K562 (cell line): Measurements from ENCODE around the gene TIA1. TPM values are rescaled to one million over a fixed set of nuclear protein-coding genes. Genes with fewer than 3 reads are reported as not detected.

ENCODE experiments used
- CEBPB ChIP-seq: fragments of 450-650 bp; IDR thresholded peaks from 2 replicates; pipeline ENCODE4 v1.6.1; 2016; ENCODE audit warnings: missing genetic modification characterization, missing compliant biosample characterization
- CHD2 ChIP-seq: IDR thresholded peaks from 2 replicates; pipeline ENCODE4 v1.6.1; 2011; ENCODE audit warnings: low read depth, low read length
- ELF1 ChIP-seq: fragments of 200-800 bp; sonication (Bioruptor generic); IDR thresholded peaks from 2 replicates; pipeline ENCODE4 v1.6.1; 2016; ENCODE audit warnings: missing genetic modification characterization, missing compliant biosample characterization
- EP300 ChIP-seq: IDR thresholded peaks from 2 replicates; pipeline ENCODE4 v1.6.1; 2012; ENCODE audit warnings: low read length, improper control_type of control experiment
- HDAC1 ChIP-seq, 2 experiments: fragments of 450-650 bp; IDR thresholded peaks; 2 replicates each; pipeline ENCODE4 v1.6.1; 2016 to 2017; ENCODE audit warnings: inconsistent platforms in 1 of 2, mild to moderate bottlenecking in 1 of 2, moderate library complexity in 1 of 2
- HMG20B ChIP-seq: fragments of 250-450 bp; sonication (Bioruptor Pico); IDR thresholded peaks from 2 replicates; pipeline ENCODE4 v1.5.0; 2021; ENCODE audit warnings: mild to moderate bottlenecking
- HNRNPL ChIP-seq: fragments of 200-400 bp; formaldehyde crosslinking; IDR thresholded peaks from 2 replicates; pipeline ENCODE4 v1.6.1; 2017; ENCODE audit warnings: low read depth, mild to moderate bottlenecking, low read length
- LARP7 ChIP-seq: fragments of 450-650 bp; IDR thresholded peaks from 2 replicates; pipeline ENCODE4 v1.6.1; 2016
- MCM3 ChIP-seq: fragments of 450-650 bp; IDR thresholded peaks from 2 replicates; pipeline ENCODE4 v1.6.1; 2016
- MEIS2 ChIP-seq: fragments of 450-650 bp; IDR thresholded peaks from 2 replicates; pipeline ENCODE4 v1.6.1; 2014; ENCODE audit warnings: mild to moderate bottlenecking; ENCODE audit not compliant: partially characterized antibody
- NFRKB ChIP-seq: fragments of 450-650 bp; IDR thresholded peaks from 2 replicates; pipeline ENCODE4 v1.6.1; 2016; ENCODE audit warnings: low read depth
- NR2C2 ChIP-seq, 2 experiments: fragments of 200-800 bp in 1 of 2; sonication (Bioruptor generic) in 1 of 2; sonication (generic) in 1 of 2; formaldehyde crosslinking in 1 of 2; IDR thresholded peaks; 2 replicates each; pipeline versions ENCODE4 v1.6.1 to v1.8.0; 2016 to 2022; ENCODE audit warnings: mild to moderate bottlenecking in 1 of 2, missing compliant biosample characterization in 1 of 2, missing genetic modification characterization in 1 of 2, missing genetic modification reagents in 1 of 2
- PML ChIP-seq: IDR thresholded peaks from 2 replicates; pipeline ENCODE4 v1.6.1; 2012; ENCODE audit warnings: low read length, inconsistent platforms
- POLR2AphosphoS5 ChIP-seq: IDR thresholded peaks from 2 replicates; pipeline ENCODE4 v1.6.1; 2011; ENCODE audit warnings: mild to moderate bottlenecking, low read depth, low read length, moderate library complexity; ENCODE audit not compliant: control insufficient read depth, insufficient read depth
- RBM39 ChIP-seq: fragments of 200-400 bp; formaldehyde crosslinking; optimal IDR thresholded peaks from 2 replicates; pipeline ENCODE3; 2018; ENCODE audit warnings: low read depth, low read length
- TAF1 ChIP-seq: IDR thresholded peaks from 2 replicates; pipeline ENCODE4 v1.6.1; 2011; ENCODE audit warnings: mild to moderate bottlenecking, low read length, moderate library complexity; ENCODE audit not compliant: insufficient read depth, control insufficient read depth, severe bottlenecking; ENCODE audit errors: extremely low read depth
- TRIM28 ChIP-seq: fragments of 450-650 bp; IDR thresholded peaks from 2 replicates; pipeline ENCODE4 v1.6.1; 2017
- ZBTB1 ChIP-seq: sonication (generic); formaldehyde crosslinking; IDR thresholded peaks from 2 replicates; pipeline ENCODE4 v1.8.1; 2023; ENCODE audit warnings: missing genetic modification reagents, low read depth, mild to moderate bottlenecking, borderline replicate concordance
- ZNF263 ChIP-seq: sonication (generic); formaldehyde crosslinking; IDR thresholded peaks from 2 replicates; pipeline ENCODE4 v1.8.0; 2022; ENCODE audit warnings: mild to moderate bottlenecking, missing genetic modification reagents, borderline replicate concordance
- polyA plus RNA-seq, 8 experiments: library from polyadenylated mRNA; depleted of rRNA in 4 of 8; stranded (reverse) in 5 of 8; unstranded in 3 of 8; fragments of >200 nt; fragmentation: Nextera tagmentation in 2 of 8; fragmentation: Illumina TruSeq in 1 of 8; extraction: Ambion mirVana in 2 of 8; extraction: Trizol in 1 of 8; gene quantifications; 2 replicates each; pipeline versions ENCODE4 v1.2.1 to v1.2.3, GENCODE V29; 2011 to 2014; ENCODE audit warnings: inconsistent platforms in 1 of 8, missing spikeins in 1 of 8
- total RNA-seq, 7 experiments: library from RNA; depleted of rRNA in 6 of 7; stranded (reverse); fragments of >200 nt in 6 of 7; fragmentation: Illumina TruSeq in 2 of 7; extraction: Trizol in 2 of 7; gene quantifications; 2 replicates each; pipeline versions ENCODE4 v1.2.1 to v1.2.3, GENCODE V29; 2011 to 2021; ENCODE audit warnings: low replicate concordance in 1 of 7
- TF ChIP-seq, protein P1 (sequence below): fragments of 450-650 bp; IDR thresholded peaks from 2 replicates; pipeline ENCODE4 v1.6.1; 2016; ENCODE audit warnings: borderline replicate concordance
- TF ChIP-seq, protein P2 (sequence below): sonication (generic); formaldehyde crosslinking; IDR thresholded peaks from 2 replicates; pipeline ENCODE4 v1.8.0; 2022; ENCODE audit warnings: mild to moderate bottlenecking, missing genetic modification reagents
- TF ChIP-seq, protein P3 (sequence below): fragments of 250-450 bp; sonication (Bioruptor Pico); IDR thresholded peaks from 2 replicates; pipeline ENCODE4 v1.9.0; 2021; ENCODE audit warnings: mild to moderate bottlenecking
- TF ChIP-seq, protein P4 (sequence below): sonication (generic); formaldehyde crosslinking; IDR thresholded peaks from 2 replicates; pipeline ENCODE4 v1.8.0; 2022; ENCODE audit warnings: missing genetic modification reagents, mild to moderate bottlenecking, moderate library complexity, borderline replicate concordance
- TF ChIP-seq, protein P5 (sequence below): fragments of 250-450 bp; sonication (Bioruptor Pico); IDR thresholded peaks from 2 replicates; pipeline ENCODE4 v1.5.1; 2021; ENCODE audit warnings: mild to moderate bottlenecking

Gene TIA1
- total and polyA plus RNA-seq, 9 of the 15 experiments (the other 6 are each of a cell fraction or from before 2014, with no cell fraction given) = 25.3 to 129 (median 79.6) TPM

DNA sequence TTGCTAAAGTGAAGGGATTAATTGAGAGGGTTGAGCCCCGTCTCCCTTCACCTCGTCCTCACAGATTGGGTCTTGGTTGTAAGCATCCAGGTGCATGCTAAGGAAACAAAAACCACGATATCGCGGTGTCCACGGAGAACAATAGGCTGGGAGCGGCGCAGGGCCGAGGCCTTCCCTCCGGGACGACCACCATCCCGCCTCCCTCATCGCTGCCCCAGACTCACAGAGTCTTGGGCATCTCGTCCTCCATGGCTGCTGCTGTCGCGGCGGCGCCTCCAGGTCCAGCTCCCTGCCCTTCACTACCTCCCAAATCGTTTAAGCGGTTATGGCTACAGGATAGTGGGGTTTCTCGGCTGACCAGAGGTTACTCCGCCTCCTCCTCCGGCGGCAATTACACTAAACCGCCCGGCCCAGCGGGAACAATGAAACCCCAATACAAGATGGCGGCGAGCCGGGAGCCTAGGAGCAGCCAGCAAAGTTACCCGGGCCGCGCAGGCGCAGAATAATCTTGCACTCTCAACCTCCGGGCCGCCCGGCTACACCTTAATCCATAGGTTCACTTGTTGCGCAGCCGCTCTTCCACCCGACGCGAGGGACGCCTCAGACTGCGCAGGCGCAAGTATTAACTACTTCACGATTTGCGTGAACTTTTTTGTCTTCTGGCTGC is at the start of gene TIA1 (continued):
- TF ChIP-seq POLR2AphosphoS5 = peak; percentile 91
- TF ChIP-seq MCM3 = no peak
- no peak for TF ChIP-seq HMG20B (CRISPR knock-in tag)
- no peak for TF ChIP-seq ELF1
- TF ChIP-seq, protein P1, sequence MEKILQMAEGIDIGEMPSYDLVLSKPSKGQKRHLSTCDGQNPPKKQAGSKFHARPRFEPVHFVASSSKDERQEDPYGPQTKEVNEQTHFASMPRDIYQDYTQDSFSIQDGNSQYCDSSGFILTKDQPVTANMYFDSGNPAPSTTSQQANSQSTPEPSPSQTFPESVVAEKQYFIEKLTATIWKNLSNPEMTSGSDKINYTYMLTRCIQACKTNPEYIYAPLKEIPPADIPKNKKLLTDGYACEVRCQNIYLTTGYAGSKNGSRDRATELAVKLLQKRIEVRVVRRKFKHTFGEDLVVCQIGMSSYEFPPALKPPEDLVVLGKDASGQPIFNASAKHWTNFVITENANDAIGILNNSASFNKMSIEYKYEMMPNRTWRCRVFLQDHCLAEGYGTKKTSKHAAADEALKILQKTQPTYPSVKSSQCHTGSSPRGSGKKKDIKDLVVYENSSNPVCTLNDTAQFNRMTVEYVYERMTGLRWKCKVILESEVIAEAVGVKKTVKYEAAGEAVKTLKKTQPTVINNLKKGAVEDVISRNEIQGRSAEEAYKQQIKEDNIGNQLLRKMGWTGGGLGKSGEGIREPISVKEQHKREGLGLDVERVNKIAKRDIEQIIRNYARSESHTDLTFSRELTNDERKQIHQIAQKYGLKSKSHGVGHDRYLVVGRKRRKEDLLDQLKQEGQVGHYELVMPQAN = peak; percentile 57; the same call in 1 of the 2 replicates
- TF ChIP-seq, protein P2, sequence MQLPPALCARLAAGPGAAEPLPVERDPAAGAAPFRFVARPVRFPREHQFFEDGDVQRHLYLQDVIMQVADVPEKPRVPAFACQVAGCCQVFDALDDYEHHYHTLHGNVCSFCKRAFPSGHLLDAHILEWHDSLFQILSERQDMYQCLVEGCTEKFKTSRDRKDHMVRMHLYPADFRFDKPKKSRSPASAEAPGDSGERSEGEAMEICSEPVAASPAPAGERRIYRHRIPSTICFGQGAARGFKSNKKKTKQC (CRISPR knock-in tag) = peak; percentile 58
- TF ChIP-seq HDAC1 (IDR thresholded peaks at IDR 0.05) = peak in 1 of 2 experiments; percentile 43; a peak in 1 of 4 replicates
- TF ChIP-seq, protein P3, sequence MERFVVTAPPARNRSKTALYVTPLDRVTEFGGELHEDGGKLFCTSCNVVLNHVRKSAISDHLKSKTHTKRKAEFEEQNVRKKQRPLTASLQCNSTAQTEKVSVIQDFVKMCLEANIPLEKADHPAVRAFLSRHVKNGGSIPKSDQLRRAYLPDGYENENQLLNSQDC = no peak
- peak; percentile 95 for TF ChIP-seq MEIS2
- no peak for TF ChIP-seq LARP7
- peak; percentile 97 for TF ChIP-seq NFRKB
- no peak for TF ChIP-seq RBM39
- TF ChIP-seq, protein P4, sequence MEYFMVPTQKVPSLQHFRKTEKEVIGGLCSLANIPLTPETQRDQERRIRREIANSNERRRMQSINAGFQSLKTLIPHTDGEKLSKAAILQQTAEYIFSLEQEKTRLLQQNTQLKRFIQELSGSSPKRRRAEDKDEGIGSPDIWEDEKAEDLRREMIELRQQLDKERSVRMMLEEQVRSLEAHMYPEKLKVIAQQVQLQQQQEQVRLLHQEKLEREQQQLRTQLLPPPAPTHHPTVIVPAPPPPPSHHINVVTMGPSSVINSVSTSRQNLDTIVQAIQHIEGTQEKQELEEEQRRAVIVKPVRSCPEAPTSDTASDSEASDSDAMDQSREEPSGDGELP (CRISPR knock-in tag) = peak; percentile 63
- no peak for TF ChIP-seq TRIM28
- TF ChIP-seq ZBTB1 (CRISPR knock-in tag) = peak; percentile 36; the same call in 1 of the 2 replicates
- TF ChIP-seq TAF1 = peak; percentile 95
- no peak for TF ChIP-seq HNRNPL
- TF ChIP-seq ZNF263 (CRISPR knock-in tag) = 0 out of 2 replicates have a peak, but pooled peaks have one; percentile 54
- peak; percentile 56 for TF ChIP-seq NR2C2 (CRISPR knock-in tag; IDR thresholded peaks at IDR 0.05)
- TF ChIP-seq NR2C2 (tag; IDR thresholded peaks at IDR 0.05) = peak; percentile 94
- TF ChIP-seq, protein P5, sequence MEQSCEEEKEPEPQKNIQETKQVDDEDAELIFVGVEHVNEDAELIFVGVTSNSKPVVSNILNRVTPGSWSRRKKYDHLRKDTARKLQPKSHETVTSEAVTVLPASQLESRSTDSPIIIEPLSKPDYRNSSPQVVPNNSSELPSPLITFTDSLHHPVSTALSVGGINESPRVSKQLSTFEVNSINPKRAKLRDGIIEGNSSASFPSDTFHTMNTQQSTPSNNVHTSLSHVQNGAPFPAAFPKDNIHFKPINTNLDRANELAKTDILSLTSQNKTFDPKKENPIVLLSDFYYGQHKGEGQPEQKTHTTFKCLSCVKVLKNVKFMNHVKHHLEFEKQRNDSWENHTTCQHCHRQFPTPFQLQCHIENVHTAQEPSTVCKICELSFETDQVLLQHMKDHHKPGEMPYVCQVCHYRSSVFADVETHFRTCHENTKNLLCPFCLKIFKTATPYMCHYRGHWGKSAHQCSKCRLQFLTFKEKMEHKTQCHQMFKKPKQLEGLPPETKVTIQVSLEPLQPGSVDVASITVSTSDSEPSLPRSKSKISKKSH (CRISPR knock-in tag) = no peak
- peak; percentile 82 for TF ChIP-seq PML
- TF ChIP-seq CEBPB (tag) = no peak
- TF ChIP-seq EP300 = 0 out of 2 replicates have a peak, but pooled peaks have one; percentile 20
- TF ChIP-seq CHD2 = peak; percentile 59
